T-cell (primary cell): ENCODE results near the gene SPATA13. TPM values are rescaled to one million over a fixed set of nuclear protein-coding genes. Genes with fewer than 3 reads are reported as not detected.

Source experiments
- ATAC-seq, 4 experiments: fragments of 200-7000 bp in 3 of 4; fragments of 150-1000 bp in 1 of 4; cut with Tn5 transposase; replicated peaks in 1 of 4; 1 replicate in 3 of 4; 2 replicates in 1 of 4; pipeline ENCODE4 v1.10.0; 2021; ENCODE audit warnings: moderate library complexity in 3 of 4, mild to moderate bottlenecking in 2 of 4, moderate number of reproducible peaks in 1 of 4
- CTCF ChIA-PET, 2 donors: fragments of 300-600 bp; sonication (Branson Sonifier 250); formaldehyde crosslinking; loops; one replicate each; lab custom pipeline; 2022; ENCODE audit warnings: antibody characterized with exemption in 2 of 2; lab: Charles Lee
- POLR2A ChIA-PET, 2 donors: fragments of 300-600 bp; sonication (Branson Sonifier 250); formaldehyde crosslinking; loops; one replicate each; lab custom pipeline; 2022; ENCODE audit warnings: antibody characterized with exemption in 2 of 2; lab: Charles Lee
- DNase-seq, 35 experiments: peaks; one replicate each; pipeline versions ENCODE4 v3.0.0 to v3.0.0-alpha.2; 2013 to 2023
- H3K27ac ChIP-seq: one replicate; pipeline ENCODE4 v1.5.1; 2013; ENCODE audit warnings: low read length
- H3K27me3 ChIP-seq, 2 experiments: replicated peaks in 1 of 2; 1 replicate in 1 of 2; 2 replicates in 1 of 2; pipeline versions ENCODE4 v1.6.1 to v1.7.0; 2013; ENCODE audit warnings: low read length in 1 of 2, mixed read lengths in 1 of 2; ENCODE audit not compliant: control insufficient read depth in 2 of 2, insufficient read depth in 2 of 2; ENCODE audit errors: extremely low read depth in 1 of 2
- H3K36me3 ChIP-seq, 2 donors: 1 replicate in 1 of 2; 2 replicates in 1 of 2; pipeline versions ENCODE4 v1.6.1 to v1.7.0; 2013; ENCODE audit warnings: low read length in 1 of 2; ENCODE audit not compliant: control insufficient read depth in 2 of 2, insufficient read depth in 1 of 2; ENCODE audit errors: extremely low read depth in 1 of 2
- H3K4me1 ChIP-seq, 2 experiments: 1 replicate in 1 of 2; 2 replicates in 1 of 2; pipeline versions ENCODE4 v1.6.1 to v1.7.0; 2013; ENCODE audit warnings: low read length in 2 of 2, mixed read lengths in 1 of 2; ENCODE audit not compliant: insufficient read depth in 2 of 2, control insufficient read depth in 1 of 2; ENCODE audit errors: extremely low read depth in 1 of 2
- H3K4me3 ChIP-seq, 2 donors: 1 replicate in 1 of 2; 2 replicates in 1 of 2; pipeline versions ENCODE4 v1.5.1 to v1.7.0; 2013; ENCODE audit warnings: mild to moderate bottlenecking in 2 of 2, low read length in 1 of 2, moderate library complexity in 1 of 2; ENCODE audit not compliant: control insufficient read depth in 1 of 2; ENCODE audit errors: extremely low read depth in 1 of 2
- H3K9me3 ChIP-seq: 2 replicates; pipeline ENCODE4 v1.7.0; 2013
- H3K27ac Mint-ChIP-seq, 2 donors: one replicate each; pipeline ENCODE4 v1.8.0; 2020 to 2021; ENCODE audit warnings: mild to moderate bottlenecking in 2 of 2, mixed read lengths in 2 of 2
- H3K27me3 Mint-ChIP-seq, 2 donors: one replicate each; pipeline ENCODE4 v1.8.0; 2021 to 2022; ENCODE audit warnings: mixed read lengths in 2 of 2
- H3K36me3 Mint-ChIP-seq: one replicate; pipeline ENCODE4 v1.8.0; 2021; ENCODE audit warnings: mixed read lengths
- H3K4me1 Mint-ChIP-seq, 3 donors: one replicate each; pipeline ENCODE4 v1.8.0; 2020 to 2022; ENCODE audit warnings: mixed read lengths in 3 of 3, mild to moderate bottlenecking in 1 of 3
- H3K4me3 Mint-ChIP-seq, 3 donors: one replicate each; pipeline ENCODE4 v1.8.0; 2020 to 2022; ENCODE audit warnings: mild to moderate bottlenecking in 3 of 3, mixed read lengths in 3 of 3, moderate library complexity in 3 of 3
- H3K9me3 Mint-ChIP-seq, 3 donors: one replicate each; pipeline ENCODE4 v1.8.0; 2020 to 2022; ENCODE audit warnings: mixed read lengths in 3 of 3
- WGBS: methylation state at CpG from one replicate; pipeline ENCODE4 v1.1.5; 2013; ENCODE audit warnings: missing lambda C conversion rate; ENCODE audit not compliant: insufficient coverage; 5-methylcytosine and 5-hydroxymethylcytosine counted together
- total RNA-seq, 35 experiments: library from RNA in 6 of 35; stranded (reverse) in 6 of 35; fragments of 120-200 nt in 1 of 35; gene quantifications; one replicate each; pipeline versions ENCODE4 v1.2.1 to v1.2.4 and lab custom pipeline; 2013 to 2026

SPATA13 gene
- total RNA-seq, 5 donors from 2014 or later (not counting 1 experiment from before 2014, with no cell fraction given), result 90.3 to 109 (median 104) TPM

- no peaks in the 10 kb centered on the region for H3K9me3 Mint-ChIP-seq
- H3K27me3 ChIP-seq, result peaks cover 0 to 24% of the 10 kb centered on the region in 2 experiments
- POLR2A ChIA-PET, result no interaction called here
- H3K27me3 Mint-ChIP-seq, result peaks cover 3 to 4% of the 10 kb centered on the region in 2 donors
- H3K27ac Mint-ChIP-seq, result no peak overlapping the region
- H3K4me1 ChIP-seq, result peaks cover 5 to 25% of the 10 kb centered on the region in 2 experiments
- H3K27ac ChIP-seq, result no peak overlapping the region
- CTCF ChIA-PET, result interaction anchor here (0.6 to 1.2 kb wide), 5 partner anchors 14 to 132 kb away, joined by 3 to 5 read pairs (median 3); no protein-coding TSS in a partner anchor
- H3K4me3 Mint-ChIP-seq, result peak overlapping the region; percentile 76 to 87 (median 86)
- peak overlapping the region; percentile 83 to 84 for H3K4me3 ChIP-seq
- under 1% methylated on average over 38 of the region's 43 CpGs for WGBS
- peak; percentile 56 to 69 (median 64) for ATAC-seq
- peaks cover 3% of the 10 kb centered on the region for H3K36me3 Mint-ChIP-seq
- peak in 32 of 35 experiments; percentile 3 to 56 (median 24) for DNase-seq
- H3K4me1 Mint-ChIP-seq, result peaks cover 13 to 22% (median 15%) of the 10 kb centered on the region in 3 donors
- no peaks in the 10 kb centered on the region for H3K36me3 ChIP-seq
- H3K9me3 ChIP-seq, result no peaks in the 10 kb centered on the region
Measured at GRCh38 chr13:24161010-24161775, 673 bp downstream of the SPATA13 start.

- no peak for DNase-seq
- H3K27ac ChIP-seq, result no peak overlapping the region
- no peaks in the 10 kb centered on the region for H3K9me3 Mint-ChIP-seq
- CTCF ChIA-PET, result no interaction called here
- no peak overlapping the region for H3K27ac Mint-ChIP-seq
- no peak for ATAC-seq
- 92% methylated on average over 11 of the region's 12 CpGs for WGBS
- peaks cover 3% of the 10 kb centered on the region for H3K36me3 Mint-ChIP-seq
- H3K4me3 Mint-ChIP-seq, result peak overlapping the region; percentile 76 to 87 (median 86)
- no peaks in the 10 kb centered on the region for H3K9me3 ChIP-seq
- H3K27me3 ChIP-seq, result peaks cover 0 to 24% of the 10 kb centered on the region in 2 experiments
- POLR2A ChIA-PET, result no interaction called here
- peaks cover 5 to 25% of the 10 kb centered on the region in 2 experiments for H3K4me1 ChIP-seq
- peaks cover 3 to 4% of the 10 kb centered on the region in 2 donors for H3K27me3 Mint-ChIP-seq
- H3K36me3 ChIP-seq, result no peaks in the 10 kb centered on the region
- peaks cover 13 to 22% (median 15%) of the 10 kb centered on the region in 3 donors for H3K4me1 Mint-ChIP-seq
- peak overlapping the region in 1 of 2 donors; percentile 83 for H3K4me3 ChIP-seq
Measured at GRCh38 chr13:24161980-24162525, 1.5 kb downstream of the SPATA13 start.

GRCh38 chr13:24162604-24163003 lies 2.1 kb downstream of the SPATA13 start:
- no peak for ATAC-seq
- H3K36me3 Mint-ChIP-seq, result peaks cover 5% of the 10 kb centered on the region
- Histone ChIP-seq H3K4me3 (no peak overlapping the region), H3K9me3 (no peaks in the 10 kb centered on the region), H3K27ac (no peak overlapping the region), H3K4me1 (peaks cover 5 to 25% of the 10 kb centered on the region in 2 experiments), H3K27me3 (peaks cover 0 to 24% of the 10 kb centered on the region in 2 experiments), H3K36me3 (no peaks in the 10 kb centered on the region)
- POLR2A ChIA-PET, result no interaction called here
- H3K4me1 Mint-ChIP-seq, result peaks cover 13 to 22% (median 15%) of the 10 kb centered on the region in 3 donors
- H3K27me3 Mint-ChIP-seq, result peaks cover 3 to 4% of the 10 kb centered on the region in 2 donors
- H3K9me3 Mint-ChIP-seq, result no peaks in the 10 kb centered on the region
- CTCF ChIA-PET, result no interaction called here
- WGBS, result no CpG with 5 or more reads among the region's 3 CpGs
- no peak for DNase-seq
- no peak overlapping the region for H3K27ac Mint-ChIP-seq
- peak overlapping the region; percentile 76 to 87 (median 86) for H3K4me3 Mint-ChIP-seq

GRCh38 chr13:24165746-24166145 lies 5.2 kb downstream of the SPATA13 start:
- no peak overlapping the region for H3K4me3 Mint-ChIP-seq
- CTCF ChIA-PET, result no interaction called here
- POLR2A ChIA-PET, result interaction anchor here in 1 of 2 donors (0.6 kb wide), 1 partner anchor 15 kb away, joined by 3 read pairs; no protein-coding TSS in a partner anchor

GRCh38 chr13:24166561-24166960 lies 6.0 kb downstream of the SPATA13 start:
- 80% methylated on average over 1 of the region's 2 CpGs for WGBS

More at GRCh38 chr13:24165746-24166145, 5.2 kb downstream of the SPATA13 start:
- H3K36me3 Mint-ChIP-seq, result peaks cover 7% of the 10 kb centered on the region
- Histone ChIP-seq H3K4me3 (no peak overlapping the region), H3K27ac (no peak overlapping the region), H3K36me3 (no peaks in the 10 kb centered on the region), H3K4me1 (peaks cover 5 to 17% of the 10 kb centered on the region in 2 experiments), H3K27me3 (peaks cover 0 to 24% of the 10 kb centered on the region in 2 experiments), H3K9me3 (no peaks in the 10 kb centered on the region)
- peaks cover 13 to 15% (median 15%) of the 10 kb centered on the region in 3 donors for H3K4me1 Mint-ChIP-seq
- 0% methylated on average over 1 of the region's 4 CpGs for WGBS
- DNase-seq, result no peak
- ATAC-seq, result no peak
- no peaks in the 10 kb centered on the region for H3K9me3 Mint-ChIP-seq
- H3K27ac Mint-ChIP-seq, result no peak overlapping the region
- peaks cover 3 to 4% of the 10 kb centered on the region in 2 donors for H3K27me3 Mint-ChIP-seq

GRCh38 chr13:24167666-24168391 lies 7.3 kb downstream of the SPATA13 start:
- H3K4me3 Mint-ChIP-seq, result no peak overlapping the region
- peaks cover 7% of the 10 kb centered on the region for H3K36me3 Mint-ChIP-seq
- H3K27me3 ChIP-seq, result peaks cover 0 to 7% of the 10 kb centered on the region in 2 experiments
- no peak overlapping the region for H3K27ac Mint-ChIP-seq
- no peak for DNase-seq
- WGBS, result 100% methylated on average over 1 of the region's 6 CpGs
- ChIA-PET CTCF (interaction anchor here in 1 of 2 donors (1.1 kb wide), 1 partner anchor 61 kb away, joined by 4 read pairs; no protein-coding TSS in a partner anchor), POLR2A (no interaction called here)
- no peaks in the 10 kb centered on the region for H3K27me3 Mint-ChIP-seq
- ATAC-seq, result no peak
- no peaks in the 10 kb centered on the region for H3K9me3 ChIP-seq
- no peaks in the 10 kb centered on the region for H3K4me1 Mint-ChIP-seq
- H3K36me3 ChIP-seq, result no peaks in the 10 kb centered on the region
- H3K4me1 ChIP-seq, result no peaks in the 10 kb centered on the region
- H3K27ac ChIP-seq, result no peak overlapping the region
- no peak overlapping the region for H3K4me3 ChIP-seq
- H3K9me3 Mint-ChIP-seq, result no peaks in the 10 kb centered on the region

More at GRCh38 chr13:24166561-24166960, 6.0 kb downstream of the SPATA13 start:
- Histone ChIP-seq H3K4me1 (peaks cover 2 to 9% of the 10 kb centered on the region in 2 experiments), H3K27ac (no peak overlapping the region), H3K36me3 (no peaks in the 10 kb centered on the region), H3K4me3 (no peak overlapping the region), H3K9me3 (no peaks in the 10 kb centered on the region), H3K27me3 (peaks cover 0 to 17% of the 10 kb centered on the region in 2 experiments)
- DNase-seq (no peak), ATAC-seq (no peak)
- Mint-ChIP-seq H3K4me3 (no peak overlapping the region), H3K9me3 (no peaks in the 10 kb centered on the region), H3K36me3 (peaks cover 7% of the 10 kb centered on the region), H3K27me3 (peaks cover 3 to 4% of the 10 kb centered on the region in 2 donors), H3K4me1 (peaks cover 11 to 12% (median 11%) of the 10 kb centered on the region in 3 donors), H3K27ac (no peak overlapping the region)
- CTCF ChIA-PET, result no interaction called here
- POLR2A ChIA-PET, result interaction anchor here in 1 of 2 donors (0.6 kb wide), 1 partner anchor 14 kb away, joined by 3 read pairs; no protein-coding TSS in a partner anchor
